ENCODE measurements around the gene ITPR2.
A peak's percentile ranks its signal among the peaks of the same experiment; 100 is the strongest.

Gene ITPR2

DNA sequence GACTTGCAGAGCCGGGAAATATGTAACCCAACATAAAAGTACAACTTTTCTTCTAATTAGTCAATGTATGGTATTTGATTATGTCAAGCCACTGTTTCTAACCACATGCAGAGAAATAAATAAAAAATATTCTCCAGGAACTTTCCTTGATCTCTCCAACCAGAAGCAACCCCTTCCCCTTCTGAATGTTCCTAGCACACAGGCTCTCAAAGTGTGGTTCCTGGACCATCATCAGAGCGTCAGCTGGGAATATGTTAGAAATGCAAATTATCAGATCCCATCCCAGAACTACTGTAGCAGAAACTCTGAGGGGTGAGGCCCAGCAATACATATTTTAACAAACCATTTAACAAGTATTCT lies 21.0 kb upstream of the ITPR2 start:
- ChIA-PET POLR2A (no interaction called here), CTCF (no interaction called here)
- TF ChIP-seq LEF1 (IDR thresholded peaks at IDR 0.05; ENCODE audit: borderline replicate concordance): no peak
- no peak for TF ChIP-seq SP1 (IDR thresholded peaks at IDR 0.05)
- TF ChIP-seq BHLHE40 (IDR thresholded peaks at IDR 0.05; ENCODE audit: borderline replicate concordance): no peak
- TF ChIP-seq ZNF384 (IDR thresholded peaks at IDR 0.05): no peak
- no peak for TF ChIP-seq L3MBTL2 (conservative IDR thresholded peaks at IDR 0.05)
- TF ChIP-seq NFRKB (IDR thresholded peaks at IDR 0.05): no peak
- TF ChIP-seq CTBP1 (IDR thresholded peaks at IDR 0.05; ENCODE audit: borderline replicate concordance): no peak
- TF ChIP-seq ELF4 (IDR thresholded peaks at IDR 0.05): no peak
- TF ChIP-seq SUZ12 (IDR thresholded peaks at IDR 0.05): no peak
- TF ChIP-seq, protein P1, sequence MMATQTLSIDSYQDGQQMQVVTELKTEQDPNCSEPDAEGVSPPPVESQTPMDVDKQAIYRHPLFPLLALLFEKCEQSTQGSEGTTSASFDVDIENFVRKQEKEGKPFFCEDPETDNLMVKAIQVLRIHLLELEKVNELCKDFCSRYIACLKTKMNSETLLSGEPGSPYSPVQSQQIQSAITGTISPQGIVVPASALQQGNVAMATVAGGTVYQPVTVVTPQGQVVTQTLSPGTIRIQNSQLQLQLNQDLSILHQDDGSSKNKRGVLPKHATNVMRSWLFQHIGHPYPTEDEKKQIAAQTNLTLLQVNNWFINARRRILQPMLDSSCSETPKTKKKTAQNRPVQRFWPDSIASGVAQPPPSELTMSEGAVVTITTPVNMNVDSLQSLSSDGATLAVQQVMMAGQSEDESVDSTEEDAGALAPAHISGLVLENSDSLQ (IDR thresholded peaks at IDR 0.05): no peak
- no peak for TF ChIP-seq FOXM1 (IDR thresholded peaks at IDR 0.05; ENCODE audit: borderline replicate concordance)
- TF ChIP-seq FOXK2 (IDR thresholded peaks at IDR 0.05): no peak

DNA sequence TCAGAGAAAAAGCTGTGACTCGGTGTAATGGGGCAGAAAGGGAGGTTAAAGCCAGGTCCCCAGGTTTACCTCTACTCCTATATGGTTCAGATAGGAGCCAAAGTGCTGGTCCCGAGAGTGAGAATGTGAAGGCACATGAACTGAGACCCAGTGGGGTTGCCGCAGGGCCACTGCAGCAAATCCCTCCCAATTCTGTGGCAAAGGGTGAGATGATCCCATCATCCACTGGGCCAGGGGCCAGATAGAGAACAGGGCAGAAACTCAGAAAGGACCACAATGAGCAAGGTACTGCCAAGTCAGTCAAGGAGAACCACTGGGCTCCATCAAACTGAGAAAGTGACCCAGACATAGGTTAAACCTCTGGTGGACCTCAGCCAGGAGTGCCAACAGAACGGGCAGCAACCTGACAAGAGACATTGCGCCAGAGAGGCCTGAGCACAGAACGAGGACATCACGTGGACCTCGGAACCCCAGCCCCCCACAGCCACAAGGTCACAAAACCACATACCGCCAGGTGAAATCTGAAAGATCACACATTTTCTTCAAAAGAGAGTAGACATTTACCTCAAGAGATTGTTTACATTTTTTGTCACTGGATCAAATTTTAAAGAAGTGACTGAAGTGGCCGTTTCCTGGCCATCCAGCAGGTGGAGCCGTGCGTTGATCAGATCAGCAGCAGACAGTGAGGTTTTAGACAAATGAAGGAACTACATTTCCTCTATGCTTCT lies 20.5 kb upstream of the ITPR2 start:
- CTCF ChIA-PET: interaction anchor here (1.5 kb wide), 1 partner anchor 31 kb away, joined by 10 read pairs; no protein-coding TSS in a partner anchor
- no peak for TF ChIP-seq HDGF (IDR thresholded peaks at IDR 0.05; ENCODE audit: borderline replicate concordance)
- no peak for TF ChIP-seq ZNF384 (IDR thresholded peaks at IDR 0.05)
- TF ChIP-seq SUZ12 (IDR thresholded peaks at IDR 0.05): no peak
- TF ChIP-seq LEF1 (IDR thresholded peaks at IDR 0.05; ENCODE audit: borderline replicate concordance): no peak
- TF ChIP-seq FOXA1 (IDR thresholded peaks at IDR 0.05): no peak
- no peak for TF ChIP-seq FOXM1 (IDR thresholded peaks at IDR 0.05; ENCODE audit: borderline replicate concordance)
- TF ChIP-seq BHLHE40 (IDR thresholded peaks at IDR 0.05; ENCODE audit: borderline replicate concordance): no peak
- no peak for TF ChIP-seq ARNT (IDR thresholded peaks at IDR 0.05)
- no peak for TF ChIP-seq NFRKB (IDR thresholded peaks at IDR 0.05)
- peak; percentile 68 for DNase-seq (ENCODE audit: extremely low spot score)
- POLR2A ChIA-PET: no interaction called here

More for the DNA sequence above, 21.0 kb upstream of the ITPR2 start:
- no peak for DNase-seq (ENCODE audit: extremely low spot score)

DNA sequence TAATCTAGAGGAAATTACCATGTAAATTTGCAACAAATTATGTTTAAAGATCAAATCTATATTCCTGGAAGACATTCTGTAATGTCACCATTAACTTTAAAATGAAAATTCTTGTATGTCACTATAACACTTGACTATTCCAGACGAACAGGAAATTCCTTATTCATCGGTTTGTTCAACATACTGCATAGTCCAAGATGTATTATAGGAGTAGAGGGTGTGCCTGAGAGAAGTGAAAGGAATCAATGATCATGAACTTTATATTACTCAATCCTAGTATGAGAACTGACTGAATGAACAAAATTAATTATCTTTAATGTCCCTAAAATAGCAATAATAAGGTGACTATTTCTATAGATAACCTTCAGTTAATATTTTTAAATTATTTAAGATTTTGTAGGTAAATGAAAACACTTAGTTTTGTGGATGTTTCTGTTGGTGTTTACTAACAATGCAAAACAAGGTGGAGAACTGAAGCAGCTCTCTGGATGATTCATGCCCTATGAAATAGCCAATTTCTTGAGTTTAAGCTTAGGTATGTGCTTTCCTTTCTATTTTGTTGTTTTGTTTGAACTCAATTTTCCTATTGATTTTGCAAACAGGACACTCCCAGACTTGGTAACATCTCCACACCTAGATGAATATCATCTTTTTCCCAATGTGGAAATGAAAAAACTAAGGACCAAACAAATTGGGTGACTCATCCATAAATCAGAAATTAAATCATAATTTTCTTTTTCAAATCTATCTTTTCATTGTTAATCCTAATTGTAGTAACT lies 18.2 kb upstream of the ITPR2 start:
- TF ChIP-seq NFRKB (IDR thresholded peaks at IDR 0.05) (no peak), ARNT (IDR thresholded peaks at IDR 0.05) (no peak), CTBP1 (IDR thresholded peaks at IDR 0.05; ENCODE audit: borderline replicate concordance) (no peak)
- DNase-seq (ENCODE audit: extremely low spot score): no peak
- POLR2A ChIA-PET: no interaction called here
- CTCF ChIA-PET: interaction anchor here (0.6 kb wide), 1 partner anchor 150 kb away, joined by 3 read pairs; no protein-coding TSS in a partner anchor

DNA sequence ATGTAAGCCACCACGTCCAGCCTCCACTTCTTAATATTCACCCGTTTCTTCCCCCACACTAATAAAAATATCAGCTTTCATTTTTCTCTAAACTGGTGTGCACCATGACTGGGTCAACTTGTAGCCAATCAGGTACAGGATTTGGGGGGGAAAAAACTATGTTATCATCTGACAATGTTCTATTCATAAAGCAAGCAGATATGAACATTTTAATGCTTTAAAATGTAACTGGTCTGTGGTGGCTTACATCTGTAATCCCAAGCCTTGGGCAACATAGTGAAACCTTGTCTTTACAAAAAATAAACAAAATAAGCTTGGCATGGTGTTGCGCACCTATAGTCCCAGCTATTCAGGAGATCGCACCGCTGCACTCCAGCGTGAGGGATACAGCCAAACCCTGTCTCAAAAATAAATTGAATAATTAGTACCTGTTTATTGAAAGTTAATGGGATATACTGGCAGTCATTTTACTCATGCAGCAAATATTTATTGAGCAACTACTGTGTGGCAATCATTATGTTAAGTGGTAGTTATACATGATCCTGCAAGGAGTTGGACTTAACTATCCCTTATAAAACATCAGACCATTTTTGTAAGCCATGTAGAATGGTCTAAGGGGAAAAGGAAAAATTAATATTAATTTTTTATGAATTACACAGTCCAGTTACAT lies 15.3 kb upstream of the ITPR2 start:
- ChIA-PET POLR2A (no interaction called here), CTCF (interaction anchor here (0.8 kb wide), 1 partner anchor 458 kb away, joined by 3 read pairs; no protein-coding TSS in a partner anchor)
- no peak for DNase-seq (ENCODE audit: extremely low spot score)

DNA sequence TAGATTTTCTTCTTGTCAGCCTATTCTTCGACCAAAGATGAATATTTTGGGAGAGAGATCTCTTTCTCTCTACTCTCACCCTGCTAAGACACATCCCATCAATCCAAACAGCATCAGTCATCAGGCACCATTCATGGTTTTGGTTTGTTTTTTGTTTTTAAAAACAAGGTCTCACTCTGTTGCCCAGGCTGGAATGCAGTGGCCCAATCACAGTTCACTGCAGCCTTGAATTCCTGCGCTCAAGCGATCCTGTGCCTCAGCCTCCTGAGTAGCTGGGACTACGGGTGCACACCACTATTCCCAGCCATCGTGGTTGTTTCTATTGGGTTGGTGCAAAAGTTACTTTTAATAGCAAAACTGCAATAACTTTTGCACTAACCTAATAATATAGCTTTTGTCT lies 14.4 kb upstream of the ITPR2 start:
- ChIA-PET CTCF (interaction anchor here (0.6 to 0.8 kb wide), 2 partner anchors 31 to 459 kb away, joined by 3 to 5 read pairs; no protein-coding TSS in a partner anchor), POLR2A (no interaction called here)
- TF ChIP-seq NFRKB (IDR thresholded peaks at IDR 0.05) (no peak), L3MBTL2 (conservative IDR thresholded peaks at IDR 0.05) (no peak), FOXK2 (IDR thresholded peaks at IDR 0.05) (no peak), TARDBP (IDR thresholded peaks at IDR 0.05) (no peak), FOXM1 (IDR thresholded peaks at IDR 0.05; ENCODE audit: borderline replicate concordance) (no peak), ELF4 (IDR thresholded peaks at IDR 0.05) (no peak), SP1 (IDR thresholded peaks at IDR 0.05) (no peak), BHLHE40 (IDR thresholded peaks at IDR 0.05; ENCODE audit: borderline replicate concordance) (no peak)
- TF ChIP-seq, protein P1 (IDR thresholded peaks at IDR 0.05): no peak
- DNase-seq (ENCODE audit: extremely low spot score): no peak

More for the DNA sequence above, 15.3 kb upstream of the ITPR2 start:
- TF ChIP-seq FOXM1 (IDR thresholded peaks at IDR 0.05; ENCODE audit: borderline replicate concordance) (no peak), CTBP1 (IDR thresholded peaks at IDR 0.05; ENCODE audit: borderline replicate concordance) (no peak), ARNT (IDR thresholded peaks at IDR 0.05) (no peak), TARDBP (IDR thresholded peaks at IDR 0.05) (no peak), L3MBTL2 (conservative IDR thresholded peaks at IDR 0.05) (no peak), LEF1 (IDR thresholded peaks at IDR 0.05; ENCODE audit: borderline replicate concordance) (no peak), ELF4 (IDR thresholded peaks at IDR 0.05) (no peak), BHLHE40 (IDR thresholded peaks at IDR 0.05; ENCODE audit: borderline replicate concordance) (no peak), NFRKB (IDR thresholded peaks at IDR 0.05) (no peak), FOXA1 (IDR thresholded peaks at IDR 0.05) (no peak), SP1 (IDR thresholded peaks at IDR 0.05) (no peak), HDGF (IDR thresholded peaks at IDR 0.05; ENCODE audit: borderline replicate concordance) (no peak), FOXK2 (IDR thresholded peaks at IDR 0.05) (no peak), SUZ12 (IDR thresholded peaks at IDR 0.05) (no peak), ZNF384 (IDR thresholded peaks at IDR 0.05) (no peak)
- TF ChIP-seq, protein P1 (IDR thresholded peaks at IDR 0.05): no peak
